ENCODE data around the gene PAX8.

PAX8 gene

DNA sequence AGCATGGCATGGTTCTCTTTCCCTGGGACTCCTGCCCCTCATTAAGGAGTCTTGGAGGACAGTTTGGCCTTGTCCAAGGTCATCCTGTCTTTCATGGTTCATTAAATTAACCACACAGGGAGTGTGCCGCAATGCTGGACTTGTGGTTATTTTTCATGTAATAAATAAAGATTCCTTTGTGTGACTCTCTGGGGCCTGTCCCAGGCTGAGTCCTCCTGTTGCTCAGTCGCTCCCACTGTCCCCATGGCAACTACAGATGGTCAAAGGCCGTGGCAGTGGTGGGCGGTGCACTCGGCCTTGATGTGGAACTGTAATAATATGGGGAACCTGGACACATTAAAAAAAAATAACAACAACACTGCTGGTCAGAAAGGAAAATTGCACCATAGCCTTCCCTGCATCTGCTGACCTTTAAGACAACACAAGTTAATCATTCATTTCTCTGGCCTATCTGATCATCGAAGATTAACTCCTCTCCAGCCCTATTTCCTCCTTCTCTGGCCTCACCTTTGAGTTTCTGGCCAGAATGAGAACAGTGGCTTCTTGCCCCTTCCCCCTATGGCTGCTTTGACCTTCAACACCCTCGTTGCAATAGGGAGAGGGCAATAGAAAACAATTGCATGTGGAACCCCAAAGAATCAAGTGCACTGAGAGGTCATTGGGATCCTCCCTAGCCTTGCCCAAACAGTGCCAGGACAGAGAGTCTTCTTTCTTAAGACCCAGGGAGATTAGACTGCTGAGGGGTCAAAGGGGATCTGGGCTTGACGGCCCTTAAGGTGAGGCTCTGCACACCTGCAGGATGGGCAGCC lies 60.2 kb downstream of the PAX8 start:
- ChIA-PET CTCF (no interaction called here), POLR2A (no interaction called here)
- no peak overlapping the region for H3K27ac ChIP-seq (ENCODE audit: extremely low read depth, low read depth, low read length)
- H3K36me3 ChIP-seq (ENCODE audit: control insufficient read depth in 2 of 2, insufficient read depth in 1 of 2, low read length in 2 of 2), result no peaks in the 10 kb centered on the region
- H3K9me3 ChIP-seq (ENCODE audit: control insufficient read depth, insufficient read depth, low read depth, low read length), result no peaks in the 10 kb centered on the region
- H3K4me3 ChIP-seq (ENCODE audit: low read depth, low read length), result no peak overlapping the region
- no peaks in the 10 kb centered on the region for H3K4me1 ChIP-seq (ENCODE audit: control insufficient read depth, insufficient read depth, low read length)
- TF ChIP-seq, protein P1, sequence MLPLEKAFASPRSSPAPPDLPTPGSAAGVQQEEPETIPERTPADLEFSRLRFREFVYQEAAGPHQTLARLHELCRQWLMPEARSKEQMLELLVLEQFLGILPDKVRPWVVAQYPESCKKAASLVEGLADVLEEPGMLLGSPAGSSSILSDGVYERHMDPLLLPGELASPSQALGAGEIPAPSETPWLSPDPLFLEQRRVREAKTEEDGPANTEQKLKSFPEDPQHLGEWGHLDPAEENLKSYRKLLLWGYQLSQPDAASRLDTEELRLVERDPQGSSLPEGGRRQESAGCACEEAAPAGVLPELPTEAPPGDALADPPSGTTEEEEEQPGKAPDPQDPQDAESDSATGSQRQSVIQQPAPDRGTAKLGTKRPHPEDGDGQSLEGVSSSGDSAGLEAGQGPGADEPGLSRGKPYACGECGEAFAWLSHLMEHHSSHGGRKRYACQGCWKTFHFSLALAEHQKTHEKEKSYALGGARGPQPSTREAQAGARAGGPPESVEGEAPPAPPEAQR (tag by site-specific recombination; IDR thresholded peaks at IDR 0.05), result no peak
- TF ChIP-seq KLF17 (tag by site-specific recombination; IDR thresholded peaks at IDR 0.05) (no peak), ZNF580 (tag by site-specific recombination; IDR thresholded peaks at IDR 0.05) (no peak), ZNF639 (tag by site-specific recombination; IDR thresholded peaks at IDR 0.05) (no peak), ATF2 (tag by site-specific recombination; IDR thresholded peaks at IDR 0.05; ENCODE audit: low read depth) (no peak)

DNA sequence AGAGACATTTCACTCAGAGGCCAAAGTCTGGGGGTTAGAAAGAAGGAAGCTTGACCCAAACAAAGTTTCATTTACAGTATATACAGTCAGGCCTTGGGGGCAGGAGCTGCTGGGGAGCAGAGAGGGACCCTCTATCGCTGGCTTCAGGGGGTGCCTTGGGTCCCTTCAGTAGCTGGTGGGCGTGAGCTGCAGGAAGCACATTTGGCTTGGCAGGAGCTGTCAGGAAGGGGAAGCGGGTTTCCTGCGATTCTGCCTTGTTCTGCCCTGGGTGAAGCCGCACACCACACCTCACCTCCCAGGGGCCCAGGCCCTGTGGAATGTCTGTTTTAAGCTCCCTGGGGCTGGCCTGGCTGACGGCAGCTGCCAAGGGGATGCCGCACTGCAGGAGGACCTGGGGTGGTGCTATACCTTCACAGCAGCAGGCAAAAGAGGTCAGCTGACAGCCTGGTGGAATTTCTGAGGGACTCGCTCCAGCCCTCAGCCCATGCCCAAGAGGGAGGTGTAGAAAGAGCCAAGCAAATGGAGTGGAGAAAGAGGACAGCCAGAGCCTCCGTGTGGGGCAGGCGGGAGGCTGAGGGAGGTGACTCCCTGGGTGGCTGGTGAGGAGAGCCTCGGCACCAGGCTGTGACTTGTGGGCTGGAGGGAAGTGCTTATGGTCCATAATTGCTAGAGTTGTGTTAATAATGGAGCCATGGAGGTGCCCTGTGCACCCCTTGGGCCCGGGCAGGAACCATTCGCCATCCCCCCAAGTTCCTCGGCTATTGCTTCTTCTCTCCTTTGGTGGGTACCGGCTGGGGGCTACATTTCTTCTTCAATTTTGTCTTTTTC lies 61.1 kb downstream of the PAX8 start:
- TF ChIP-seq ZNF133 (tag by site-specific recombination; IDR thresholded peaks at IDR 0.05) (no peak), ZNF341 (tag by site-specific recombination; IDR thresholded peaks at IDR 0.05; ENCODE audit: low read depth) (peak; percentile 24; the same call in 1 of the 2 replicates), GLIS1 (tag by site-specific recombination; IDR thresholded peaks at IDR 0.05) (peak; percentile 88), ZNF174 (tag by site-specific recombination; IDR thresholded peaks at IDR 0.05) (no peak), ZFP41 (tag by site-specific recombination; IDR thresholded peaks at IDR 0.05; ENCODE audit: borderline replicate concordance) (no peak), ZNF266 (tag by site-specific recombination; IDR thresholded peaks at IDR 0.05; ENCODE audit: low read depth) (no peak), ZNF354C (tag by site-specific recombination; IDR thresholded peaks at IDR 0.05; ENCODE audit: borderline replicate concordance, low read depth) (no peak), ZIC2 (tag by site-specific recombination; IDR thresholded peaks at IDR 0.05) (peak; percentile 98), ZNF112 (tag by site-specific recombination; IDR thresholded peaks at IDR 0.05) (no peak)
- H3K27ac ChIP-seq (ENCODE audit: extremely low read depth, low read depth, low read length), result no peak overlapping the region
- POLR2A ChIA-PET, result no interaction called here
- H3K4me3 ChIP-seq (ENCODE audit: low read depth, low read length), result no peak overlapping the region
- CTCF ChIA-PET, result interaction anchor here (0.6 to 1.5 kb wide), 5 partner anchors 14 to 153 kb away, joined by 3 to 8 read pairs (median 5); no protein-coding TSS in a partner anchor
- H3K36me3 ChIP-seq (ENCODE audit: control insufficient read depth in 2 of 2, insufficient read depth in 1 of 2, low read length in 2 of 2), result no peaks in the 10 kb centered on the region
- H3K4me1 ChIP-seq (ENCODE audit: control insufficient read depth, insufficient read depth, low read length), result no peaks in the 10 kb centered on the region
- no peaks in the 10 kb centered on the region for H3K9me3 ChIP-seq (ENCODE audit: control insufficient read depth, insufficient read depth, low read depth, low read length)
